Coronary artery (tissue), 2 donors: Measurements from ENCODE around the gene PCSK9.

ENCODE experiments used
- DNase-seq: peaks from one replicate; pipeline ENCODE4 v3.0.0-alpha.2; 2017; ENCODE audit warnings: low spot score
- H3K27ac ChIP-seq, 2 donors: fragments of 200-600 bp; sonication (generic); one replicate each; pipeline ENCODE4 v1.5.1; 2016 to 2019
- H3K4me3 ChIP-seq: fragments of 200-600 bp; sonication (generic); 2 replicates; pipeline ENCODE4 v1.5.1; 2016; ENCODE audit warnings: mild to moderate bottlenecking, moderate library complexity
- TF ChIP-seq, protein P1 (sequence below): fragments of 200-600 bp; sonication (generic); IDR thresholded peaks from one replicate; pipeline ENCODE4 v1.5.1; 2019; ENCODE audit warnings: antibody characterized with exemption

Gene PCSK9

DNA sequence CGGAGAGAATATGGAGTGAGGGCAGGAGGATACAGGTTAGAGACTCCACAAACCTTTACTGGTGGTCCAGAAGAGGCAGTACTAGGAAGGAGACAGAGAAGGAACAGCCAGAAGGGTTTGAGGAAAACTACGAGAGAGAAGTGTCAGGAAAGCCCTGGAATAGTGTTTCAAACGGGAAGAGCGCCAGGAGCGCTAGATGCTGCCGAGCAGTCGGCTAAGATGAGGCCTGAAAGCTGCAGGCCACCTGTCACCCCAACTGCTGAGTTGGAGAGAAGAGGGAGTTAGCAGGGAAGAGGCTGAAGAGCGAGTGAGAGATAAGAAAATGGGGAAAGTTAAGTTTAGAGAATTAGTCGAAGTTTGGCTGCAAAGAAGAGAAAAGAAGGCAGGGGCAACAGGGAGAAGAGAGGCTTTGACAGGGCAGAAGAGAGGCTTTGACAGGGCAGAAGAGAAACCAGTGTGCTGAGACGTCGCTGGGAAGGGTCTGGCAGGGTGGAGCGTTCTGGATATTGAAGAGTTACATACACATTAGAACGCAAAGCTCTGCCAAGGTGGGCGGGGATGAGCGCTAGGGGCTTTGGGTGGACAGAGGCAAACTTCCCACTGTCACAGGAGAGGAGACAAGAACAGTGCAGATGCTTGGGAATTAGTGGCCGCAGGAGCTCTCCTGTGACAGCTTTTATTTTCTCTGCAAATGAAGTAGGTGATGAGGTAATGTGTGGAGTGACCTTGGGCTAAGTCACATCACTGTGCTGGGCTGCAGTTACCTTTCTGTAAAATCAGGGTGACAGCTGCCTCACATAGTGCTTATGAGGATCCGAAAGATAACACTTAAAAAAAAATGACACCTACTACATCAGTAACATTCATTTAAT, 31.2 kb downstream of the PCSK9 start:
- DNase-seq: peak; percentile 54
- Histone ChIP-seq H3K4me3 (no peak overlapping the region), H3K27ac (no peak overlapping the region)
- TF ChIP-seq, protein P1, sequence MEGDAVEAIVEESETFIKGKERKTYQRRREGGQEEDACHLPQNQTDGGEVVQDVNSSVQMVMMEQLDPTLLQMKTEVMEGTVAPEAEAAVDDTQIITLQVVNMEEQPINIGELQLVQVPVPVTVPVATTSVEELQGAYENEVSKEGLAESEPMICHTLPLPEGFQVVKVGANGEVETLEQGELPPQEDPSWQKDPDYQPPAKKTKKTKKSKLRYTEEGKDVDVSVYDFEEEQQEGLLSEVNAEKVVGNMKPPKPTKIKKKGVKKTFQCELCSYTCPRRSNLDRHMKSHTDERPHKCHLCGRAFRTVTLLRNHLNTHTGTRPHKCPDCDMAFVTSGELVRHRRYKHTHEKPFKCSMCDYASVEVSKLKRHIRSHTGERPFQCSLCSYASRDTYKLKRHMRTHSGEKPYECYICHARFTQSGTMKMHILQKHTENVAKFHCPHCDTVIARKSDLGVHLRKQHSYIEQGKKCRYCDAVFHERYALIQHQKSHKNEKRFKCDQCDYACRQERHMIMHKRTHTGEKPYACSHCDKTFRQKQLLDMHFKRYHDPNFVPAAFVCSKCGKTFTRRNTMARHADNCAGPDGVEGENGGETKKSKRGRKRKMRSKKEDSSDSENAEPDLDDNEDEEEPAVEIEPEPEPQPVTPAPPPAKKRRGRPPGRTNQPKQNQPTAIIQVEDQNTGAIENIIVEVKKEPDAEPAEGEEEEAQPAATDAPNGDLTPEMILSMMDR: no peak

DNA sequence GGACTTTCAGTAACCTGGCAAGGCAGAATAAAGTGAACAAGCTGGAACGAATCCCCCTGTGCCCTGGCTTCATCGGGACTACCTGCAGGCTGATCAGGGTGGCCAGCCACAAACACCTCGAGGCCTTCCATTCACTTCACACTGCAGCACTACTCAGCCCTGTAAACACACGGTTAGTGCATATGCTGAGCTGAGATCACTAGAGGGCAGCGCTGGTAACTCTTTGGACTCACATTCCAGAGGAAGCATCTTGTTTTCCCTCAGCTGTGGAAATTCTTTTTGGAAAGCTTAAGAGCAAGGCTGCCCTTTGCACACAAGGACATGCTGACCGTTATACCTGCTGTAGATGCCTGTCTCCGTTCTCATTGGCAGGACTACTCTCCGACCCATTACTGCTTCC, 32.1 kb downstream of the PCSK9 start:
- DNase-seq: no peak
- Histone ChIP-seq H3K4me3 (no peak overlapping the region), H3K27ac (no peak overlapping the region)
- TF ChIP-seq, protein P1: no peak

- Histone ChIP-seq H3K4me3 (no peak overlapping the region), H3K27ac (no peak overlapping the region)
- TF ChIP-seq, protein P1: no peak
- no peak for DNase-seq
These were observed 34.0 kb downstream of the PCSK9 start for GRCh38 chr1:55073187-55073916.

- DNase-seq: no peak
- no peak overlapping the region for H3K4me3 ChIP-seq
- TF ChIP-seq, protein P1: no peak
- no peak overlapping the region for H3K27ac ChIP-seq
These were observed 35.1 kb downstream of the PCSK9 start for GRCh38 chr1:55074455-55074854.

- Histone ChIP-seq H3K4me3 (no peak overlapping the region), H3K27ac (no peak overlapping the region)
- TF ChIP-seq, protein P1: no peak
- DNase-seq: no peak
These were observed 37.0 kb downstream of the PCSK9 start for GRCh38 chr1:55076356-55076755.

DNA sequence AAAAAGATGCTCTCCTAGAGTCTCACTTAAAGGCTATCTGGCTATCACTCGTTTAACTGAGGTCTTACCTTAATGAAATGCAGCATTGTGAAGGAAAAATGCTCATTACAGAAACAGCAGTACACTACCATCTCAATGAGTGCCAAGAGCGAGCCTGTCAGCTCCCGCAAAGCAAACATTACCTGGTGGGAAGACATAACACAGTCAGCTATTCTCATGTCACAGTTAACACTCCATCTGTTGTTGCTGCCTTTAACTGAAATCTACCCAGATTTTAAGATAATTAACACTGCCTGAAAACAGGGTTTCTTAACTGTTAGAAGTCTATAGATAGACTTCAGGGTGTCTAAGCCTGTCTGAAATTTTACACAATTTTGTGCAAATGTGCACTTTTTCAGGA, 39.1 kb downstream of the PCSK9 start:
- no peak overlapping the region for H3K4me3 ChIP-seq
- no peak for DNase-seq
- TF ChIP-seq, protein P1: no peak

More for the DNA sequence above, 39.1 kb downstream of the PCSK9 start:
- H3K27ac ChIP-seq: no peak overlapping the region
